Measurements from ENCODE around the gene CUL5.

- TF ChIP-seq POLR2AphosphoS5 (IDR thresholded peaks at IDR 0.05; ENCODE audit: low read depth, low read length) (no peak), FOSL1 (IDR thresholded peaks at IDR 0.05; ENCODE audit: insufficient read depth, low read depth, low read length) (no peak), SP1 (IDR thresholded peaks at IDR 0.05; ENCODE audit: low read depth, low read length) (no peak), TBP (IDR thresholded peaks at IDR 0.05; ENCODE audit: low read depth, low read length) (no peak), CTCF (IDR thresholded peaks at IDR 0.05; ENCODE audit: control extremely low read depth in 1 of 3, insufficient read depth in 1 of 3, low read depth in 1 of 3, low read length in 3 of 3) (no peak)
Measured at GRCh38 chr11:108069947-108070346, 61.2 kb downstream of the CUL5 start.
